ENCODE measurements around the gene B3GNT4. TPM values are rescaled to one million over a fixed set of nuclear protein-coding genes. Genes with fewer than 3 reads are reported as not detected.
A peak's percentile ranks its signal among the peaks of the same experiment; 100 is the strongest.
"Not testable (repeated sequence)": the region's sequence is repeated elsewhere in the genome, so short reads cannot be mapped to it uniquely, and the experiment has no call there.

The B3GNT4 gene
- total RNA-seq, 1 donor from 2014 or later = 0.58 TPM

DNA sequence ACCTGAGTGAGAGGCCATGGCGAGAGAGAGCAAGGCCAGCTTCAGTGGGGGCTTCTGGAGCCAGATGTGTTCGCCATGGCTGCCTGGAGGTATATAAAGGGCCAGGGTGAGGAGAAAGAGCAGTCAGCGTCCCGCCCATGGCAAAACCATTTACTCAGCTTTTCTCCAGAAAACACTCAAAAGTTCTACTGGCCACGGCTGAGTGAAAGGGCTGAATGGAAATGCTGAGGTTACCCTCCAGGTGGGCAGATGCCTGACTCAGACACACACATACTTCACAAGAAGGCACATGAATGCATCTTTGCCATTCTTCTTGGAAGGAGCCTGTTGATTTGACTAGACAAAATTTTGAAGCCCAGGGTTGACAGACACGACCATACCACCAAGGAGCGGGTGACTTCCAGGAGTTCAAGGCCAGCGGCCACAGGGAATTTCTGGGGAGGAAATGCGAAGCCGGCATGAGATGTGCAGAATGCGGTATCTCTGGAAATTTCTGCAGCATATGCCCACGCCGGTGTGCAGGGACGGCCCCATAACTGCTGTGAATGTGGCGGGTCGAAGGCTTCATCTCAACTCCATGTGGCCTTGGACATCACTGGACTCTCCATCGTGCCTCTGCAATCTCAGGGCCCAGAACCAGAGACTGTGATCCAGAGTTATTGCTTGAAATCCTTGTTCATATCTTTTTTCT lies 29.2 kb upstream of the B3GNT4 start, which contains the start of gene IL31:
TSS of gene IL31 (minus strand) at position 67 of the 691 bp plus-strand sequence. CDS start at position 18, 49 bp downstream.
- no peak for TF ChIP-seq CTCF (conservative IDR thresholded peaks at IDR 0.05; ENCODE audit: low read depth, low read length)
- DNase-seq (ENCODE audit: low read depth) = no peak

DNA sequence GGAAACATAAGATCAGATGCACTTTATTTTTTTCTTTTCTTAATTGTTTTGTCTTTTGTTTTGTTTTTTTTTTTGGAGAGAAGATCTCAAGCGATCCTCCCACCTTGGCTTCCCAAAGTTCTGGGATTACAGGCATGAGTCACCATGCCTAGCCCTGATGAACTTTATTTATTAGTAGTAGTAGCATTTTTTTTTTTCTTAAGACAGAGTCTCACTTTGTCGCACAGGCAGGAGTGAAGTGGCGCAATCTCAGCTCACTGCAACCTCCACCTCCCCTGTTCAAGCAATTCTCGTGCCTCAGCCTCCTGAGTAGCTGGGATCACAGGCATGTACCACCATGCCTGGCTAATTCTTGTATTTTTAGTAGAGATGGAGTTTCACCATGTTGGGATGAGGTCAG lies 27.0 kb upstream of the B3GNT4 start:
- DNase-seq (ENCODE audit: low read depth) = not testable (repeated sequence)

More for the DNA sequence above, 29.2 kb upstream of the B3GNT4 start, which contains the start of gene IL31:
- H3K4me3 ChIP-seq (ENCODE audit: low read depth, low read length) = no peak within 1 kb of the TSS

GRCh38 chr12:122182887-122183587 lies 20.5 kb upstream of the B3GNT4 start, which contains the start of gene LRRC43:
Gene LRRC43, plus strand, starts transcription at chr12:122183123. Its CDS starts 22 bp downstream, at chr12:122183145.
- peak within 1 kb of the TSS; percentile 55 for H3K4me3 ChIP-seq (ENCODE audit: low read depth, low read length)
- TF ChIP-seq CTCF (conservative IDR thresholded peaks at IDR 0.05; ENCODE audit: low read depth, low read length) = no peak
- no peak for DNase-seq (ENCODE audit: low read depth)

More for the DNA sequence above, 27.0 kb upstream of the B3GNT4 start:
- H3K4me3 ChIP-seq (ENCODE audit: low read depth, low read length) = not testable (repeated sequence)

GRCh38 chr12:122183588-122183940 lies 19.9 kb upstream of the B3GNT4 start:
- no peak for TF ChIP-seq CTCF (conservative IDR thresholded peaks at IDR 0.05; ENCODE audit: low read depth, low read length)
- DNase-seq (ENCODE audit: low read depth) = no peak
- H3K4me3 ChIP-seq (ENCODE audit: low read depth, low read length) = peak overlapping the region; percentile 55

GRCh38 chr12:122184517-122184916 lies 19.0 kb upstream of the B3GNT4 start:
- H3K4me3 ChIP-seq (ENCODE audit: low read depth, low read length) = no peak overlapping the region
- no peak for TF ChIP-seq CTCF (conservative IDR thresholded peaks at IDR 0.05; ENCODE audit: low read depth, low read length)
- no peak for DNase-seq (ENCODE audit: low read depth)

DNA sequence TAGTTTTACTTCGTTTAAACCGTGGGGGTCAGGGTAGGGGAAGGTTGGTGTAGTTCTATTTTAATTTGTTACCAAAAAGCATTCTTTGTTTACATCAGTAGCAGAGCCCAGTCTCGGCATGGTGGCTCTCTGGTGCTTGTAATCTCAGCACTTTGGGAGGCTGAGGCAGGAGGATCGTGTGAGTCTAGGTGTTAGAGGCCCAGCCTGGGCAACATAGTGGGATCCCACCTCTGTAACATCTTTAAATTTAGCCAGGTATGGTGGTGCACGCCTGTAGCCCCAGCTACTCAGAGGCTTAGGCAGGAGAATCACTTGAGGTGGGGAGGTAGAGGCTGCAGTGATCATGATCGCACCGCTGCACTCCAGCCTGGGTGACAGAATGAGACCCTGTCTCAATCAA lies 18.4 kb upstream of the B3GNT4 start:
- TF ChIP-seq CTCF (conservative IDR thresholded peaks at IDR 0.05; ENCODE audit: low read depth, low read length) = no peak
- no peak for DNase-seq (ENCODE audit: low read depth)
- no peak overlapping the region for H3K4me3 ChIP-seq (ENCODE audit: low read depth, low read length)

- no peak for TF ChIP-seq CTCF (conservative IDR thresholded peaks at IDR 0.05; ENCODE audit: low read depth, low read length)
- H3K4me3 ChIP-seq (ENCODE audit: low read depth, low read length) = no peak overlapping the region
- no peak for DNase-seq (ENCODE audit: low read depth)
These were observed 17.9 kb upstream of the B3GNT4 start for GRCh38 chr12:122185494-122186082.

Data from epithelial cell of proximal tubule (primary cell).